MCF 10A (cell line): Measurements from ENCODE around the gene GLT1D1. TPM values are rescaled to one million over a fixed set of nuclear protein-coding genes. Genes with fewer than 3 reads are reported as not detected.
"Not testable (repeated sequence)": the region's sequence is repeated elsewhere in the genome, so short reads cannot be mapped to it uniquely, and the experiment has no call there.

Experiments
- BruUV-seq: library from RNA; stranded (reverse); fragments of 400-500 nt; replicated peaks from 2 replicates; lab custom pipeline; 2021; lab: Mats Ljungman, UMichigan
- CTCF ChIA-PET: fragments of 300-600 bp; sonication (Branson Sonifier 250); formaldehyde crosslinking; extraction: SDS; loops from one replicate; lab custom pipeline; 2021; ENCODE audit warnings: antibody characterized with exemption, inconsistent platforms; lab: Yijun Ruan, JAX
- POLR2A ChIA-PET: fragments of 300-600, 350-650 bp; sonication (Branson Sonifier 250); formaldehyde crosslinking; extraction: SDS; loops from one replicate; lab custom pipeline; 2020; ENCODE audit warnings: antibody characterized with exemption, inconsistent platforms; lab: Yijun Ruan, JAX
- DNase-seq: peaks from one replicate; pipeline ENCODE4 v3.0.0-alpha.2; 2018; ENCODE audit not compliant: unreplicated experiment
- H3K27ac Mint-ChIP-seq: one replicate; pipeline ENCODE4 v1.8.0; 2022; ENCODE audit warnings: mild to moderate bottlenecking, low read depth, mixed read lengths; ENCODE audit not compliant: unreplicated experiment
- H3K27me3 Mint-ChIP-seq: one replicate; pipeline ENCODE4 v1.8.0; 2022; ENCODE audit warnings: mixed read lengths; ENCODE audit not compliant: insufficient read depth, unreplicated experiment
- H3K36me3 Mint-ChIP-seq: one replicate; pipeline ENCODE4 v1.8.0; 2022; ENCODE audit warnings: mild to moderate bottlenecking, moderate library complexity, mixed read lengths; ENCODE audit not compliant: insufficient read depth, unreplicated experiment
- H3K4me1 Mint-ChIP-seq: one replicate; pipeline ENCODE4 v1.8.0; 2022; ENCODE audit warnings: mixed read lengths; ENCODE audit not compliant: insufficient read depth, unreplicated experiment
- H3K4me3 Mint-ChIP-seq: one replicate; pipeline ENCODE4 v1.8.0; 2022; ENCODE audit warnings: mild to moderate bottlenecking, moderate library complexity, mixed read lengths; ENCODE audit not compliant: unreplicated experiment
- H3K9me3 Mint-ChIP-seq: one replicate; pipeline ENCODE4 v1.8.0; 2022; ENCODE audit warnings: mixed read lengths; ENCODE audit not compliant: unreplicated experiment
- intact Hi-C: fragments of 100-400 bp; cut with micrococcal nuclease; formaldehyde crosslinking; loops from 2 replicates; pipeline ENCODE4 v1.14.1; 2022
- total RNA-seq: library from RNA; stranded (reverse); gene quantifications from 2 replicates; pipeline ENCODE4 v1.2.3, GENCODE V29; 2022
- TF ChIP-seq, protein P1 (sequence below): fragments of 200-600 bp; IDR thresholded peaks from one replicate; pipeline ENCODE4 v1.8.0; 2022; ENCODE audit warnings: antibody characterized with exemption, mild to moderate bottlenecking; ENCODE audit not compliant: unreplicated experiment

The GLT1D1 gene
- total RNA-seq, 1 experiment from 2014 or later, result not detected

- Mint-ChIP-seq H3K4me3 (no peak overlapping the region), H3K36me3 (no peaks in the 10 kb centered on the region), H3K27ac (no peak overlapping the region), H3K4me1 (no peaks in the 10 kb centered on the region), H3K27me3 (no peaks in the 10 kb centered on the region), H3K9me3 (no peaks in the 10 kb centered on the region)
- no peak for DNase-seq
- BruUV-seq, result no TSS peak
- intact Hi-C loops, result no loop called here
- TF ChIP-seq, protein P1, sequence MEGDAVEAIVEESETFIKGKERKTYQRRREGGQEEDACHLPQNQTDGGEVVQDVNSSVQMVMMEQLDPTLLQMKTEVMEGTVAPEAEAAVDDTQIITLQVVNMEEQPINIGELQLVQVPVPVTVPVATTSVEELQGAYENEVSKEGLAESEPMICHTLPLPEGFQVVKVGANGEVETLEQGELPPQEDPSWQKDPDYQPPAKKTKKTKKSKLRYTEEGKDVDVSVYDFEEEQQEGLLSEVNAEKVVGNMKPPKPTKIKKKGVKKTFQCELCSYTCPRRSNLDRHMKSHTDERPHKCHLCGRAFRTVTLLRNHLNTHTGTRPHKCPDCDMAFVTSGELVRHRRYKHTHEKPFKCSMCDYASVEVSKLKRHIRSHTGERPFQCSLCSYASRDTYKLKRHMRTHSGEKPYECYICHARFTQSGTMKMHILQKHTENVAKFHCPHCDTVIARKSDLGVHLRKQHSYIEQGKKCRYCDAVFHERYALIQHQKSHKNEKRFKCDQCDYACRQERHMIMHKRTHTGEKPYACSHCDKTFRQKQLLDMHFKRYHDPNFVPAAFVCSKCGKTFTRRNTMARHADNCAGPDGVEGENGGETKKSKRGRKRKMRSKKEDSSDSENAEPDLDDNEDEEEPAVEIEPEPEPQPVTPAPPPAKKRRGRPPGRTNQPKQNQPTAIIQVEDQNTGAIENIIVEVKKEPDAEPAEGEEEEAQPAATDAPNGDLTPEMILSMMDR, result no peak
- CTCF ChIA-PET, result no interaction called here
- POLR2A ChIA-PET, result no interaction called here
These were observed 19.9 kb upstream of the GLT1D1 start for GRCh38 chr12:128833418-128833817.

DNA sequence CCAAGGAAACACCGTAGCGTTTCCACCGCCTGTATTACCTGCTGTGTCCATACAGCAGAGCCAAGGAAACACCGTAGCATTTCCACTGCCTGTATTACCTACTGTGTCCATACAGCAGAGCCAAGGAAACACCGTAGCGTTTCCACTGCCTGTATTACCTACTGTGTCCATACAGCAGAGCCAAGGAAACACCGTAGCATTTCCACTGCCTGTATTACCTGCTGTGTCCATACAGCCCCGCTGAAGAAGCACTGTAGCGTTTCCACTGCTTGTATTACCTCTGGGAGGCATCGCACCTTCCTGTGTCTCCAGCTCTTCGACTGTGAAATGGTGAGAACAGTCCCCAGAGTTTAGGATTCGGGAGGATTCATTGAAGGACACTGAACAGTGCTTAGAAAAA lies 13.4 kb upstream of the GLT1D1 start:
- H3K4me1 Mint-ChIP-seq, H3K9me3 Mint-ChIP-seq, H3K4me3 Mint-ChIP-seq, POLR2A ChIA-PET, BruUV-seq, H3K36me3 Mint-ChIP-seq, intact Hi-C loops, H3K27ac Mint-ChIP-seq, DNase-seq: not testable (repeated sequence)
- H3K27me3 Mint-ChIP-seq, result peaks cover 13% of the 10 kb centered on the region
- CTCF ChIA-PET, result interaction anchor here (0.7 kb wide), 1 partner anchor 1325 kb away, joined by 5 read pairs; no protein-coding TSS in a partner anchor

GRCh38 chr12:128840862-128841468 lies 12.3 kb upstream of the GLT1D1 start:
- no TSS peak for BruUV-seq
- intact Hi-C loops, result no loop called here
- H3K4me1 Mint-ChIP-seq, result no peaks in the 10 kb centered on the region
- no peak for DNase-seq
- no peaks in the 10 kb centered on the region for H3K36me3 Mint-ChIP-seq
- no peak overlapping the region for H3K4me3 Mint-ChIP-seq
- TF ChIP-seq, protein P1, result no peak
- CTCF ChIA-PET, result interaction anchor here (0.6 to 0.7 kb wide), 2 partner anchors 19 to 1002 kb away, joined by 3 read pairs; no protein-coding TSS in a partner anchor
- peaks cover 13% of the 10 kb centered on the region for H3K27me3 Mint-ChIP-seq
- POLR2A ChIA-PET, result no interaction called here
- H3K27ac Mint-ChIP-seq, result no peak overlapping the region
- H3K9me3 Mint-ChIP-seq, result no peaks in the 10 kb centered on the region

DNA sequence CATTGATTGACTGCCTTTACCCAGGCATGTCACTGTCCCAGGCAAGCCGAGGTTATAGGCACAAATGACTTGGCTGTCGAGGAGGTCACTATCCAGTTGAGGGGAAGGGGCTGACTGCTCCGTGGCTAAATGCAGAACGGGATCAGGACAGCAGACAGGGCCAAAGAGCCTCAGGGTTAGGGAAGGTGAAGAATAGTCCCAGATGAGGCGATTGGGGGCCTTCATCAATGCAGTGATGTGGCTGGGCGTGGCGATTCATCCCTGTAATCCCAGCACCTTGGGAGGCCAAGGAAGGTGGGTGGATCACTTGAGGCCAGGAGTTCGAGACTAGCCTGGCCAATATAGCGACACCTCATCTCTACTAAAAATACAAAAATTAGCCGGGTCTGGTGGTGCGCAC lies 10.7 kb upstream of the GLT1D1 start:
- DNase-seq, result no peak
- no peak overlapping the region for H3K27ac Mint-ChIP-seq
- H3K4me1 Mint-ChIP-seq, result no peaks in the 10 kb centered on the region
- no TSS peak for BruUV-seq
- ChIA-PET POLR2A (no interaction called here), CTCF (no interaction called here)
- no peak overlapping the region for H3K4me3 Mint-ChIP-seq
- H3K27me3 Mint-ChIP-seq, result peaks cover 13% of the 10 kb centered on the region
- no peaks in the 10 kb centered on the region for H3K9me3 Mint-ChIP-seq
- TF ChIP-seq, protein P1, result no peak
- intact Hi-C loops, result no loop called here
- no peaks in the 10 kb centered on the region for H3K36me3 Mint-ChIP-seq
